ENCODE measurements around the gene AQP12B.

Gene AQP12B

DNA sequence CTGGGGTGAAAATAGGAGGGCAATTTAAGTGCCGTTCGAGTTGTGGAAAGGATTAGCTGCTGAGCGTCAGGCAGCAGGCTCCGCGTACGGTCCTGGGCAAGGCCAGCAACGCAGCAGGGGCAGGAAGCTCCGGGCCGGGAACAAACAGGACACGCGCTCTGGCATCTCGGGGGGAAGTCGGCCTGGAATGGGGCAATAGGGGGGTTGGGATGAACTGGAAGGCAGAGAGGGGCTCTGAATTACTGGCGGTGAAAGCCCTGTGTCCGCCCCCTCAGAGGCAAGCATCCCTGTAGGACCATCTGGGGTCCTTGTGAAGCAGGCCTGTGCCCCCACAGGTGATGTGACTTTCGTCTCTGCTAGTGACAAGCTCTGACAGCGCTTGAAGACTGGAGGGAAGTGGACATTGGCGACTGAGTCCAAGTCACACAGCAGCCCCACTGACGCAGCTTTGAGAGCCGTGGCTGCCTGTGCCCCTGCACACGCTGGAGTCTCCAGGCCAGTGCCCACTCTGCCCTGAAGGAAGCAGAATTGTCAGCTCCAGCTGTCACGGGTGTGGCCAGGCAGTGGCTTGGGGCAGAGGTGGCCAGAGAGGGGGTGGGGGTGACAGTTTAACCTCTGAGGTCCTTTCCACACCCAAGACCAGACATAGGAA is 35.1 kb downstream of the AQP12B start:
- DNase-seq (ENCODE audit: low spot score), result no peak

DNA sequence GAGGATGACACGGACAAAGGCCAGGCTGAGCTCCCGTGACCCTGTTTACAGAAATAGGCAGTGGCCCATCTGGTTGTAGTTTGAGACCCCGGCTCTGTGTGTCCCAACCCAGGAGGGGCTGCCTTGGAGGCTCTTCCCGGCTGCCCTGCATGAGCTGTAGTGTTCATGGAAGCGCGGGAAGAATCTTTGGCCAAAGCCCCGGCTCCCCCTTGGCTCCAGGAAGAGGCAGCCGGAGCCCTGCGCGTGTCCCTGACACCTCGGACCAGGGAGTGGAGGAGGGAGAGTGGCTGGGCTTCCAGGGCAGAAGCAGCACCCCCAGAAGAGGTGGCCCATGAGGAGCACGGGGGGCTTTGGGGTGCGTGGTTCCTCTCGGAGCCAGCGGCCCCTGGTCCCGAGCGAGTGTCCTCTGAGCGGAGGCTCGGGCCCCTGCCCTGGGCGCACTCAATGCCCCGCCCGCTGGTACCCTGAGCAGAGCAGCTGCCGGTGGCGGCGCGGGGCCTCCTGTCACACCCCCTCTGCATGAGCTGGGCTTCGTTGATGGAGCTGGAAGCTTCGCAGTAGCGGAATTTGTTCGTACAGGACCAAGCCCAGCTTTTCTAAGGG is 35.7 kb downstream of the AQP12B start:
- no peak for DNase-seq (ENCODE audit: low spot score)

DNA sequence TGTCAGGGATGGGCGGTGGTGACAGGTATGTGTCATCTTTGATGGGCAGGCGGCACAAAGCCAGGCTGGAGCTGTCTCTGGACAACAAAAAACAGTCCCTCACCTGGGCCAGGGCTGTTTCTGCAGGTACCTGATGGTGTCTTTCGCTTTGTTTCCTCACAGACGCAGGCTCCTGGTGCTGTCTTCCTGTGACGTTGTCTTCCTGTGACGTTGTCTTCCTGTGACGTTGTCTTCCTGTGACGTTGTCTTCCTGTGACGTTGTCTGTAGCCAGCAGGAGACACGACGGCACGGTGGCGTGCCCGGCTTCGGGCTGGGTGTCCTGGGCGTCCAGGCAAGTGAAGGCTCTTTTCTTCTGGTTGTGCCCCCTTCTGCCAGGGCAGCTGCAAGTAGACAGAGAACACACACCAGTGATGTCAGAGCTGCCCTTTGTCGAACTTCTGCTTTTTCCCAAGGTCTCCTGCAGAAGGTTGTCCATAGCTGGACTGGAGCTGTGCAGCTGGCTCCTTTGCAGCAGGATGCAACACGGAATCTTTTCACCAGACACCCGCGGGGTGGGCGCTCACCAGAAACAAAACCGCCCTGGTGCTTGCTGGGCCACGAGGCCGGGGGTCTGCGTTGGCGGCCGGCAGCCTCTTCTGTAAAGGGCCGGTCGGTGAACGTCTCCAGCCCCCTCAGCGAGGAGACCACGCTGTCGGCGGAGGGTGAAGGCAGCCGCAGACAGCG is 36.3 kb downstream of the AQP12B start:
- no peak for DNase-seq (ENCODE audit: low spot score)

- DNase-seq (ENCODE audit: low spot score), result no peak
These were observed 36.9 kb downstream of the AQP12B start for GRCh38 chr2:240645801-240646175.

- no peak for DNase-seq (ENCODE audit: low spot score)
These were observed 37.3 kb downstream of the AQP12B start for GRCh38 chr2:240645346-240645745.

DNA sequence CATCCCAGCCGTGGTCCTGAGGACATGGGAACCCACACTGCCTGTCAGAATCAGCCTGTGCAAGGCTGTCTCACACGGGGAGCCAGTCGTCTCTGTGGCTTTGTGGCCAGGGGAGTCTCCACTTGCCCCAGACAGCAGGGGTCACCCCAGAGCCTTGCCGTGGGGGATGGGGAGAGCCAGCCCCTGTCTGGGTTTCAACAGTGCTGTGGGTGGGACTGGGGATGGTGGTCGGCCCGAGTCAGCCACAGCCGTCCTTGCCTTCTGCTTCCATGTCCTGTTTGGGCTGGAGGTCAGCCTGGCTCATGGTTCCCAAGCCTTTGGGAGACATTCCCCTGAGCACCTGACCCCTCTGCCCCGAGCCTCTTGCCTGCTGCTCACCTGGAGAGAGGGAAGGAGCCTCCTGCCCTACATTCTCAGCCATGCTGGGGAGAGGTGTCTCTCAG is 37.8 kb downstream of the AQP12B start:
- no peak for DNase-seq (ENCODE audit: low spot score)

- DNase-seq (ENCODE audit: low spot score), result no peak
These were observed 38.5 kb downstream of the AQP12B start for GRCh38 chr2:240644171-240644651.

DNA sequence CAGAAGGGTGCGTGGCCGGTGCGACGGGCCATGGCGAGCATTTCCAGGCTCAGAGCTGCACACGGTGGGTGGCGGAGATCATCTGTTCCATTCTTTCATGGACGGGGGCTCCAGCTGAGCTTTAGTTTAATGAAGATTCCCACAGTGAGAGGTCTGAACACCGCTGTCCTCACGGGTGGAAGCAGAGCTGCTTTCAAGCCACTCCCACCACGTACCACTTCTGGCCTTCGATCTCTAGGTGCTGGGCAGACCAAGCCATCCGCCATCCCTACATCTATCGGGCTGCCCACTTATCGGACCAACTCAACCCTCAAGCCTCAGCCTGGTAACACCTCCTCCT is 38.9 kb downstream of the AQP12B start:
- no peak for DNase-seq (ENCODE audit: low spot score)

DNA sequence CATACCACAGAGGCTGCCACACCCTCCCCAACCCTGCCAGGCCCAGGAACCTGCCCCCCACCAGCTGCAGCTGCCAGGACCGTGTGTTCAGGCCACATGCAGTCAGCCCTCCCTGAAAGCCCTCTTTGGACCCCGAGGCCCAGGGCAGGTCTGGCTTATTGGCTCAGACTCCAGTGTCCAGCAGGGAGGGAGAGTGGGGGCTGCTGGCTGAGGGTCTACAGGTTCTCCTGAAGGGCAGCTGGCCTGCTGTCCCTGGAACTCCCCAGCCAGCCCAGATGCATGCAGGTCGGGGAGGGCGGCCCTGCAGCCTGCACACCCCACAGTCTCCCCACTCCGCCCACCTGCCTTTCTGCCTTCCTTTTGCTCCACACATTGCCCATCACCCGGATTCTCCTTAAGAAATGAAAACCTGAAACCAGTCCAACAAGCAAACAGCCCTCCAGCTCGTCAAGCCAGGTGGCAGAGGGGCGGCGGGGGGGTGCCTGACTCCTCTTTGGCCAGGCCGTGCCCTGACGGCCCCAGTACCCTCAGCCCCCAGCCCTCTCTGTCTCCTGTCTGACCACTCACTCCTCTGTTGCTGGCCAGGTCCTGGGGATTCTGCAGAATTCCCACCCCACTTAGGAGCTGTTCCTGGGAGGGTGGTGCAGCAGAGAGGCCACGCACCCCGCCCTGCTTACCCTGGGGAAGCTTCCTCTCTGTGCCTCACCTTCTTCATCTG is 39.4 kb downstream of the AQP12B start:
- no peak for DNase-seq (ENCODE audit: low spot score)

GRCh38 chr2:240642806-240643092 is 39.9 kb downstream of the AQP12B start:
- no peak for DNase-seq (ENCODE audit: low spot score)

DNA sequence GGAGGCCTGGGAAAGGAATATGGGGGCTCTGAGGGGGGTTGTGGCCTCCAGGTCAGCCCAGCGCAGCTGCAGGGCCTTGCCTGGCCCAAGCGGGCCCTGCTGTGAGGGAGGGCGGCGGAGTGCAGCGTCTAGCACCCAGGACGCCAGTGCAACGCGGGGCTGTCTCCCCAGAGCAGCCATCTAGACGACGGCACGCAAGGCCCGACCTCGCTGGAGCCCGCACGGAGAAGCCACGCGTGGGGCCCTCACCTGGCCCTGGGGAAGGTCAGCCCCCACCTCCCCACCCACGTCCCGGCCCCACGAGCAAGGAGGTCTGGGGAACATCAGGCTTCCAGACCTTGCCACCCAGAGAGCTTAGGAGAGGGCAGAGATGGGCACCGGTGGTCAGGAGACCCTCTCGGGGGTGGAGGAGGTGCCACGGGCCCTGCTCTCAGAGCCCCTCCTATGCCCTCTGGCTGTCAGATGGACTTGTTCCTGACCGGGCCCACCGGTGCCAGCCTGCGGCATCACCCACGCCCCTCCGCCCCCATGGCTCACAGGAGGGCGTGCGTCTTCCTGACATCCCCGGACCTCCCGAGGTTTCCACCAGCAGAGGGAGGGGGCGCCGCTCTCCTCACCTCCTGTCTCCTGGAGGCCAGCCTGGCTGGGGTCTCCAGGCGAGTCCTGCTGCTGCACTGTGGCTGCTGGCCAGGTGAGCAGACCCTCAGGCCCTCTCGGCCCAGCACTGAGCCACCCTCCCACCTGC is 40.5 kb downstream of the AQP12B start:
- no peak for DNase-seq (ENCODE audit: low spot score)

DNA sequence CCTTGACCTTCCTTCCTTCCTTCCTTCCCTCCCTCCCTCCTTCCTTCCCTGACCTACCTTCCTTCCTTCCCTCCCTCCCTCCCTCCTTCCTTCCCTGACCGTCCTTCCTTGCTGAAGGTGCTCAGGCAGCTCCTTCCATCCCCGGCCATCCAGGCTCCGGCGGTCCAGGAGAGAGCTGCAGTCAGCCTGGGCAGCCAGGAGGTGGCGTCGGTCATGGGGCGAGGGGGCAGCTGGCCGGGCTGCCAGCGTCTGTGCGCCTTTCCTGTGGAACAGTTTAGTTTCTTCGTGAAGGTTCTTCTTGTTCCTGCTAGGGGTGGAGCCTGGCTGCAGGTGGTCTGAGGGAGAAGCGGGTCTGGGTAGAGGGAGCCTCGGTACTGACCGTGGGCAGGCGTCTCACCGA is 41.7 kb downstream of the AQP12B start:
- DNase-seq (ENCODE audit: low spot score), result no peak

DNA sequence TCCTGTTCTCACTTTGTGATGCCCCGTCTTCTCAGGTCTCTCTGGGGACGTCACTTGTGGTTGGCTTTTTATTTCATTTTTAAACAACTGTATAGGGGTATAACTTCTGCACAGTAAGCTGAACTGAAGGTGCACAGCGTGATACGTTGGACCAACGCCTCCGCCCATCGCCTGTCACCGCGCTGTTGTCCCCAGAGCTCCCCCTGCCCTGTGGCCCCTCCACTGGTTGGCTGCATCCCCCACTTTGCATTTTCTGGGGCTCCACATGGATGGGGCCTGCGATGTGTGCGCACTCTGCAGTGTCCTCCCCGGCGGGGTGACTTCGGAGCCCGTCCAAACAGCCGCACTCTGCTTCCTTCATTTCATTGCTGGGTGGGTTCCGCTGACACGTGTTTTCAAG is 43.1 kb downstream of the AQP12B start:
- DNase-seq (ENCODE audit: low spot score), result no peak

GRCh38 chr2:240638512-240639160 is 44.0 kb downstream of the AQP12B start:
- no peak for DNase-seq (ENCODE audit: low spot score)

DNA sequence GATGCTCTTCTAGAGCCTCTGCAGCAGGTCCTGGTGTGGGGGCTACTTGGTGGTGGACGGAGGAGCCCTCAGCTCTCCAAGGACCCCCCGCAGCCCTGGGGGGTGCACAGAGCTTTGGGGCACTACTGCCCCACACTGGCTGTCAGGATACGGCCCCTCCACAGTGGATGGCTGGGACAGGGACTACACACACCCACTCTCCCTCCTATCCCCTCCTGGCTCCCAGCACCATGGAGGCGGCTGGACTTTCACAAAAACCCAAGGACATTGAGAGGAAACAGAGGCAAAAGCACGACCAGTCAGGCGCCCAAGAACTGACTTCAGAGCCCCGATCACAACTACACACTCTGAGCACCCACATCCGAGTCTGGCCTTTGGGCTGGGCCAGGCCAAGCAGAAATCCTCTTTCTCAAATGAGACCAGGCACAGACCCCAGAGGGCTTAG is 44.8 kb downstream of the AQP12B start:
- no peak for DNase-seq (ENCODE audit: low spot score)

GRCh38 chr2:240637116-240637900 is 45.4 kb downstream of the AQP12B start:
- DNase-seq (ENCODE audit: low spot score), result no peak

DNA sequence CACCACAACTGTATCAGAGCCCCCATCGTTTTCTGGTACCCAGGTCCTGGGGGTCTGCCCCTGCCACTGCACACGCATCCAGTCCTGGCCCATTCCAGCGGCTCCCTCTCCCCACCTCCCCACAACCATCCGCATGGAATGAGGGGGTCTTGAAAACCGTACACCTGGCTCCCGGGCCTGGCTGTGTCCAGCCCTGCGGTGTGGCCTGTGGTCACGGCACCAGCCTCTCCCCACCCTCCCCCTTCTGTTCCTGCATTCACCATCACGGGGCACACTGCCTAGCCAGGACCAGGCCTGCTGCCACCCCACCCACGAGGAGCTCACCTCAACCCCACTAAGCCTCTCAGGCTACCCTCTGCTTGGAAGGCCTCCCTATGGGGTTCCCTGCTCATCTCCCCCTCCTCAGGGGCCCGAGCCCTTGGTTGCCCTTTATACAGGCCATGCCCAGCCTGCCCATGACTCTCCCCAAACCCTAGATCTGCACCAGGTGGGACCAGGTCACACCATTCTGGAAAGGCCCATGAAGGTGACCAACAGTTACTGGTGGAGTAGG is 46.0 kb downstream of the AQP12B start:
- no peak for DNase-seq (ENCODE audit: low spot score)

- DNase-seq (ENCODE audit: low spot score), result no peak
These were observed 46.6 kb downstream of the AQP12B start for GRCh38 chr2:240635998-240636547.

- no peak for DNase-seq (ENCODE audit: low spot score)
These were observed 47.3 kb downstream of the AQP12B start for GRCh38 chr2:240635121-240635997.

Data from germinal center (tissue), 1 donor.